ENCODE results near the gene CTSD.
"Not testable (repeated sequence)": the region's sequence is repeated elsewhere in the genome, so short reads cannot be mapped to it uniquely, and the experiment has no call there.

The CTSD gene

GRCh38 chr11:1763796-1764661, at the start of gene CTSD:
Gene CTSD (minus strand): TSS chr11:1763927. CDS start chr11:1763859, 68 bp downstream.
- DNase-seq = peak; percentile 85

- not testable (repeated sequence) for DNase-seq
Observed at GRCh38 chr11:1813356-1813755, 49.6 kb upstream of the CTSD start.

- no peak for DNase-seq
Observed at GRCh38 chr11:1812801-1813200, 49.1 kb upstream of the CTSD start.

GRCh38 chr11:1812274-1812673, 48.5 kb upstream of the CTSD start:
- DNase-seq = no peak

- DNase-seq = peak; percentile 10
Observed at GRCh38 chr11:1810761-1811160, 47.0 kb upstream of the CTSD start.

- DNase-seq = no peak
Observed at GRCh38 chr11:1807264-1807995, 43.7 kb upstream of the CTSD start.

GRCh38 chr11:1805525-1805924, 41.8 kb upstream of the CTSD start:
- DNase-seq = no peak

- not testable (repeated sequence) for DNase-seq
Observed at GRCh38 chr11:1803835-1804519, 40.2 kb upstream of the CTSD start.

GRCh38 chr11:1803246-1803645, 39.5 kb upstream of the CTSD start:
- no peak for DNase-seq

- DNase-seq = no peak
Observed at GRCh38 chr11:1797391-1798125, 33.8 kb upstream of the CTSD start.

- no peak for DNase-seq
Observed at GRCh38 chr11:1796413-1797011, 32.8 kb upstream of the CTSD start.

GRCh38 chr11:1793081-1793480, 29.4 kb upstream of the CTSD start:
- DNase-seq = no peak

GRCh38 chr11:1792461-1792860, 28.7 kb upstream of the CTSD start:
- DNase-seq = no peak

GRCh38 chr11:1791912-1792311, 28.2 kb upstream of the CTSD start:
- no peak for DNase-seq

- DNase-seq = no peak
Observed at GRCh38 chr11:1786466-1786865, 22.7 kb upstream of the CTSD start.

- no peak for DNase-seq
Observed at GRCh38 chr11:1785749-1786413, 22.2 kb upstream of the CTSD start.

GRCh38 chr11:1784761-1785650, 21.3 kb upstream of the CTSD start:
- DNase-seq = no peak

- no peak for DNase-seq
Observed at GRCh38 chr11:1783725-1784529, 20.2 kb upstream of the CTSD start.

GRCh38 chr11:1782831-1783724, 19.4 kb upstream of the CTSD start:
- peak; percentile 38 for DNase-seq

Data from OCI-M1 (cell line).